ENCODE measurements around the gene GRHPR. TPM values are rescaled to one million over a fixed set of nuclear protein-coding genes. Genes with fewer than 3 reads are reported as not detected.

Gene GRHPR
- total and polyA plus RNA-seq, 4 donors: 125 to 524 (median 294) TPM

DNA sequence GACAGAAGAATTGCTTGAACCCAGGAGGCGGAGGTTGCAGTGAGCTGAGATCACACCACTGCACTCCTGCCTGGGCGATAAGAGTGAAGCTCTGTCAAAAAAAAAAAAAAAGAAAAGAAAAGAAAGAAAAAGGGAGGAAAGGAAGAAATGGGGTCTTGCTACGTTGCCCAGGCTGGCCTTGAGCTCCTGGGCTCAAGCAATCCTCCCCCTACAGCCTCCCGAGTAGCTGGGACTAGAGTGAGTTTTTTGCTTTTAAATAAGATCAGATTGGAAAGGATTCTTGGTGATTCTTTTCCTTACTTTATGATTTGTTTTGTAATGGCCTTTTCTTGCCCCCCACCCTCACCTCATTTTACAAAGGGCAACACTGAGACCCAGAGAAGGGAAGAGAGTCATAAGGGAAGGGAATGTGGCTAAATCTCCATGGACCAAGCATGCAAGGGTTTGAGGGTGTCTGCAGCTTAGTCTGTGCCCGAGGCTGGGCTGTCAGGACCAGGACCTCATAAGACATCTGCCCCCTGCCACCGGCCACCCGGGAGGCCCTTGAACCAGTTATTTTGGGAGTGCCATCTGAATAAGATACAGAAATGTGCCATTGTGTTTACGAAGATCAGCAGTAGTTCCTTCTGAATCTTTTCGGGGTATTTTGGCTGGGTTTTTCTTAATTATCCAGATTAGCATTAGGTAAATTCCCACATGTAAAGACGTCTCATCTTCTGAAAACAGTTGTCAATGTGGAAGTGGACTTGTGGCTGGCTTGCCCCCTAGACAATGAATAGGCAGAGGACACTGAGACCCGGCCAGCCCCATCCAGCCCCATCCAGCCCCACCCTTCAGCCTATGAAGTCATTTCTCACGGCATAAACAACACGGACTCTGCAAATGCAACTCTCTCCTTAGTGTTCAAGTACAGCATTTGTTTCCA lies 44.5 kb upstream of the GRHPR start (continued):
- TF ChIP-seq, protein P1, sequence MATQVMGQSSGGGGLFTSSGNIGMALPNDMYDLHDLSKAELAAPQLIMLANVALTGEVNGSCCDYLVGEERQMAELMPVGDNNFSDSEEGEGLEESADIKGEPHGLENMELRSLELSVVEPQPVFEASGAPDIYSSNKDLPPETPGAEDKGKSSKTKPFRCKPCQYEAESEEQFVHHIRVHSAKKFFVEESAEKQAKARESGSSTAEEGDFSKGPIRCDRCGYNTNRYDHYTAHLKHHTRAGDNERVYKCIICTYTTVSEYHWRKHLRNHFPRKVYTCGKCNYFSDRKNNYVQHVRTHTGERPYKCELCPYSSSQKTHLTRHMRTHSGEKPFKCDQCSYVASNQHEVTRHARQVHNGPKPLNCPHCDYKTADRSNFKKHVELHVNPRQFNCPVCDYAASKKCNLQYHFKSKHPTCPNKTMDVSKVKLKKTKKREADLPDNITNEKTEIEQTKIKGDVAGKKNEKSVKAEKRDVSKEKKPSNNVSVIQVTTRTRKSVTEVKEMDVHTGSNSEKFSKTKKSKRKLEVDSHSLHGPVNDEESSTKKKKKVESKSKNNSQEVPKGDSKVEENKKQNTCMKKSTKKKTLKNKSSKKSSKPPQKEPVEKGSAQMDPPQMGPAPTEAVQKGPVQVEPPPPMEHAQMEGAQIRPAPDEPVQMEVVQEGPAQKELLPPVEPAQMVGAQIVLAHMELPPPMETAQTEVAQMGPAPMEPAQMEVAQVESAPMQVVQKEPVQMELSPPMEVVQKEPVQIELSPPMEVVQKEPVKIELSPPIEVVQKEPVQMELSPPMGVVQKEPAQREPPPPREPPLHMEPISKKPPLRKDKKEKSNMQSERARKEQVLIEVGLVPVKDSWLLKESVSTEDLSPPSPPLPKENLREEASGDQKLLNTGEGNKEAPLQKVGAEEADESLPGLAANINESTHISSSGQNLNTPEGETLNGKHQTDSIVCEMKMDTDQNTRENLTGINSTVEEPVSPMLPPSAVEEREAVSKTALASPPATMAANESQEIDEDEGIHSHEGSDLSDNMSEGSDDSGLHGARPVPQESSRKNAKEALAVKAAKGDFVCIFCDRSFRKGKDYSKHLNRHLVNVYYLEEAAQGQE (IDR thresholded peaks at IDR 0.05): no peak
- no peak for TF ChIP-seq HNF4A (conservative IDR thresholded peaks at IDR 0.05)

DNA sequence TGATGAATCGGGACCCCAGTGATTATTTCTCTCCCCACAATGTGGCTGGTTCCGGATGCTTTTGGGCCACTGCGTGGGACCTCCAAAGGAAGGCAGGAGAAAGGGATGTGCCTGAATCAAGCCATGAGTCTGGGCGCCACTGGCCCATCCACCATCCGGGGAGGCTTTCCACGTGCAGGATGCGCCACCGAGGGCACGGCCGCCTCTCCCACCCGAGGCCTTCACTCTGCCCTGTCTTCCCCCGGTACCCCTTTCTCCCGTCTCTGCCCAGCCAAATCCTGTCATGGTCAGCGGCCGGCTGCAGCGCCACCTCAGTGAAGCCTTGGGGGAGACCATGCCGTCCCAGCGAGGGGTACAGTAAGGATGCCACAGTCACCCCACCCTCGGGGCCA lies 43.9 kb upstream of the GRHPR start:
- Histone ChIP-seq H3K27ac (ENCODE audit: low read depth in 1 of 2, low read length in 2 of 2) (no peak overlapping the region), H3K9me3 (ENCODE audit: control insufficient read depth in 4 of 4, low read length in 3 of 4) (peaks cover 0 to 2% (median 0%) of the 10 kb centered on the region in 4 donors), H3K9ac (ENCODE audit: low read depth in 1 of 2, low read length in 2 of 2) (no peak overlapping the region), H3K4me3 (ENCODE audit: low read depth in 1 of 3, low read length in 3 of 3) (no peak overlapping the region), H3K4me1 (ENCODE audit: control insufficient read depth in 4 of 4, insufficient read depth in 4 of 4, low read length in 3 of 4) (no peaks in the 10 kb centered on the region), H3K27me3 (ENCODE audit: control insufficient read depth in 4 of 4, insufficient read depth in 4 of 4, low read length in 3 of 4) (no peaks in the 10 kb centered on the region), H3K36me3 (ENCODE audit: control insufficient read depth in 4 of 4, insufficient read depth in 3 of 4, low read depth in 1 of 4, low read length in 3 of 4) (no peaks in the 10 kb centered on the region)
- 92% methylated on average over 19 of the region's 19 CpGs for WGBS
- DNase-seq (ENCODE audit: low spot score): no peak
- TF ChIP-seq FOXA1 (IDR thresholded peaks at IDR 0.05): no peak
- TF ChIP-seq, protein P2, sequence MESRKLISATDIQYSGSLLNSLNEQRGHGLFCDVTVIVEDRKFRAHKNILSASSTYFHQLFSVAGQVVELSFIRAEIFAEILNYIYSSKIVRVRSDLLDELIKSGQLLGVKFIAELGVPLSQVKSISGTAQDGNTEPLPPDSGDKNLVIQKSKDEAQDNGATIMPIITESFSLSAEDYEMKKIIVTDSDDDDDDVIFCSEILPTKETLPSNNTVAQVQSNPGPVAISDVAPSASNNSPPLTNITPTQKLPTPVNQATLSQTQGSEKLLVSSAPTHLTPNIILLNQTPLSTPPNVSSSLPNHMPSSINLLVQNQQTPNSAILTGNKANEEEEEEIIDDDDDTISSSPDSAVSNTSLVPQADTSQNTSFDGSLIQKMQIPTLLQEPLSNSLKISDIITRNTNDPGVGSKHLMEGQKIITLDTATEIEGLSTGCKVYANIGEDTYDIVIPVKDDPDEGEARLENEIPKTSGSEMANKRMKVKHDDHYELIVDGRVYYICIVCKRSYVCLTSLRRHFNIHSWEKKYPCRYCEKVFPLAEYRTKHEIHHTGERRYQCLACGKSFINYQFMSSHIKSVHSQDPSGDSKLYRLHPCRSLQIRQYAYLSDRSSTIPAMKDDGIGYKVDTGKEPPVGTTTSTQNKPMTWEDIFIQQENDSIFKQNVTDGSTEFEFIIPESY (IDR thresholded peaks at IDR 0.05): no peak
- no peak for TF ChIP-seq TAF1 (conservative IDR thresholded peaks at IDR 0.05)
- TF ChIP-seq, protein P3, sequence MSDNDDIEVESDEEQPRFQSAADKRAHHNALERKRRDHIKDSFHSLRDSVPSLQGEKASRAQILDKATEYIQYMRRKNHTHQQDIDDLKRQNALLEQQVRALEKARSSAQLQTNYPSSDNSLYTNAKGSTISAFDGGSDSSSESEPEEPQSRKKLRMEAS (IDR thresholded peaks at IDR 0.05): no peak
- no peak for TF ChIP-seq FOXA2 (IDR thresholded peaks at IDR 0.05)
- no peak for TF ChIP-seq SP1 (IDR thresholded peaks at IDR 0.05)
- TF ChIP-seq, protein P4, sequence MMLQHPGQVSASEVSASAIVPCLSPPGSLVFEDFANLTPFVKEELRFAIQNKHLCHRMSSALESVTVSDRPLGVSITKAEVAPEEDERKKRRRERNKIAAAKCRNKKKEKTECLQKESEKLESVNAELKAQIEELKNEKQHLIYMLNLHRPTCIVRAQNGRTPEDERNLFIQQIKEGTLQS (IDR thresholded peaks at IDR 0.05): no peak
- TF ChIP-seq NR2F2 (IDR thresholded peaks at IDR 0.05): no peak
- TF ChIP-seq EGR1 (IDR thresholded peaks at IDR 0.05; ENCODE audit: low read depth in 2 of 2): no peak
- no peak for TF ChIP-seq RAD21 (IDR thresholded peaks at IDR 0.05)
- TF ChIP-seq GABPA (IDR thresholded peaks at IDR 0.05 in 1 of 2, conservative IDR thresholded peaks at IDR 0.05 in 1 of 2): no peak
- no peak for TF ChIP-seq HNF4G (IDR thresholded peaks at IDR 0.05)
- no peak for TF ChIP-seq YY1 (IDR thresholded peaks at IDR 0.05)
- TF ChIP-seq, protein P1 (IDR thresholded peaks at IDR 0.05): no peak
- TF ChIP-seq, protein P5, sequence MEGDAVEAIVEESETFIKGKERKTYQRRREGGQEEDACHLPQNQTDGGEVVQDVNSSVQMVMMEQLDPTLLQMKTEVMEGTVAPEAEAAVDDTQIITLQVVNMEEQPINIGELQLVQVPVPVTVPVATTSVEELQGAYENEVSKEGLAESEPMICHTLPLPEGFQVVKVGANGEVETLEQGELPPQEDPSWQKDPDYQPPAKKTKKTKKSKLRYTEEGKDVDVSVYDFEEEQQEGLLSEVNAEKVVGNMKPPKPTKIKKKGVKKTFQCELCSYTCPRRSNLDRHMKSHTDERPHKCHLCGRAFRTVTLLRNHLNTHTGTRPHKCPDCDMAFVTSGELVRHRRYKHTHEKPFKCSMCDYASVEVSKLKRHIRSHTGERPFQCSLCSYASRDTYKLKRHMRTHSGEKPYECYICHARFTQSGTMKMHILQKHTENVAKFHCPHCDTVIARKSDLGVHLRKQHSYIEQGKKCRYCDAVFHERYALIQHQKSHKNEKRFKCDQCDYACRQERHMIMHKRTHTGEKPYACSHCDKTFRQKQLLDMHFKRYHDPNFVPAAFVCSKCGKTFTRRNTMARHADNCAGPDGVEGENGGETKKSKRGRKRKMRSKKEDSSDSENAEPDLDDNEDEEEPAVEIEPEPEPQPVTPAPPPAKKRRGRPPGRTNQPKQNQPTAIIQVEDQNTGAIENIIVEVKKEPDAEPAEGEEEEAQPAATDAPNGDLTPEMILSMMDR (IDR thresholded peaks at IDR 0.05; ENCODE audit: low read depth, low read length, missing input control): no peak

Data from liver (tissue), 9 donors.